HL-60 (cell line): Measurements from ENCODE around the gene DYNC1I1.

Experiments
- GABPA ChIP-seq: IDR thresholded peaks from 2 replicates; pipeline ENCODE4 v1.6.1; 2012; ENCODE audit warnings: low read depth
- POLR2AphosphoS5 ChIP-seq: IDR thresholded peaks from 2 replicates; pipeline ENCODE4 v1.6.1; 2012; ENCODE audit warnings: low read depth
- TF ChIP-seq, protein P1 (sequence below): IDR thresholded peaks from one replicate; pipeline ENCODE4 v1.5.1; 2011; ENCODE audit warnings: low read length, control low read depth, inconsistent platforms; ENCODE audit not compliant: insufficient read depth
- TF ChIP-seq, protein P2 (sequence below): IDR thresholded peaks from 2 replicates; pipeline ENCODE4 v1.6.1; 2012; ENCODE audit warnings: low read depth; ENCODE audit not compliant: insufficient replicate concordance

DNA sequence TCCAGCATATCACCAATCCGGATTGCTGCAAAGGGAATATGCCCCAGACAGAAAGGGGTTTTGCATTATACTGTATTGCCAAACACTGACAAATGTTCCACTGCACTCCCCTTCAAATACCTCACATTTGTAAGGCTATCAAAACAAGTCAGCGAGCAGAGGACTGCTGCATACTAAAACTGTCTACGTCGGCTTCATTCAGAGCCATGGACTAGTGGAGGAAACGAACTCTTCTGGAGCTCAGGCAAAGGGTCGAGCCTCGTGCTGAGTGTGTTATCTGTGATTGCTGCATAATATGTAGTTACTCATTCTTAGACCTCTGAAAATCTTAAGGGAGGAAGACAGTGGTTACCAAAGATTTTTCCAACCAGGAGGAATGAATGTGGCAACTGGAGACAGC is 200.2 kb downstream of the DYNC1I1 start:
- TF ChIP-seq, protein P1, sequence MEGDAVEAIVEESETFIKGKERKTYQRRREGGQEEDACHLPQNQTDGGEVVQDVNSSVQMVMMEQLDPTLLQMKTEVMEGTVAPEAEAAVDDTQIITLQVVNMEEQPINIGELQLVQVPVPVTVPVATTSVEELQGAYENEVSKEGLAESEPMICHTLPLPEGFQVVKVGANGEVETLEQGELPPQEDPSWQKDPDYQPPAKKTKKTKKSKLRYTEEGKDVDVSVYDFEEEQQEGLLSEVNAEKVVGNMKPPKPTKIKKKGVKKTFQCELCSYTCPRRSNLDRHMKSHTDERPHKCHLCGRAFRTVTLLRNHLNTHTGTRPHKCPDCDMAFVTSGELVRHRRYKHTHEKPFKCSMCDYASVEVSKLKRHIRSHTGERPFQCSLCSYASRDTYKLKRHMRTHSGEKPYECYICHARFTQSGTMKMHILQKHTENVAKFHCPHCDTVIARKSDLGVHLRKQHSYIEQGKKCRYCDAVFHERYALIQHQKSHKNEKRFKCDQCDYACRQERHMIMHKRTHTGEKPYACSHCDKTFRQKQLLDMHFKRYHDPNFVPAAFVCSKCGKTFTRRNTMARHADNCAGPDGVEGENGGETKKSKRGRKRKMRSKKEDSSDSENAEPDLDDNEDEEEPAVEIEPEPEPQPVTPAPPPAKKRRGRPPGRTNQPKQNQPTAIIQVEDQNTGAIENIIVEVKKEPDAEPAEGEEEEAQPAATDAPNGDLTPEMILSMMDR, result no peak
- no peak for TF ChIP-seq GABPA
- no peak for TF ChIP-seq POLR2AphosphoS5
- TF ChIP-seq, protein P2, sequence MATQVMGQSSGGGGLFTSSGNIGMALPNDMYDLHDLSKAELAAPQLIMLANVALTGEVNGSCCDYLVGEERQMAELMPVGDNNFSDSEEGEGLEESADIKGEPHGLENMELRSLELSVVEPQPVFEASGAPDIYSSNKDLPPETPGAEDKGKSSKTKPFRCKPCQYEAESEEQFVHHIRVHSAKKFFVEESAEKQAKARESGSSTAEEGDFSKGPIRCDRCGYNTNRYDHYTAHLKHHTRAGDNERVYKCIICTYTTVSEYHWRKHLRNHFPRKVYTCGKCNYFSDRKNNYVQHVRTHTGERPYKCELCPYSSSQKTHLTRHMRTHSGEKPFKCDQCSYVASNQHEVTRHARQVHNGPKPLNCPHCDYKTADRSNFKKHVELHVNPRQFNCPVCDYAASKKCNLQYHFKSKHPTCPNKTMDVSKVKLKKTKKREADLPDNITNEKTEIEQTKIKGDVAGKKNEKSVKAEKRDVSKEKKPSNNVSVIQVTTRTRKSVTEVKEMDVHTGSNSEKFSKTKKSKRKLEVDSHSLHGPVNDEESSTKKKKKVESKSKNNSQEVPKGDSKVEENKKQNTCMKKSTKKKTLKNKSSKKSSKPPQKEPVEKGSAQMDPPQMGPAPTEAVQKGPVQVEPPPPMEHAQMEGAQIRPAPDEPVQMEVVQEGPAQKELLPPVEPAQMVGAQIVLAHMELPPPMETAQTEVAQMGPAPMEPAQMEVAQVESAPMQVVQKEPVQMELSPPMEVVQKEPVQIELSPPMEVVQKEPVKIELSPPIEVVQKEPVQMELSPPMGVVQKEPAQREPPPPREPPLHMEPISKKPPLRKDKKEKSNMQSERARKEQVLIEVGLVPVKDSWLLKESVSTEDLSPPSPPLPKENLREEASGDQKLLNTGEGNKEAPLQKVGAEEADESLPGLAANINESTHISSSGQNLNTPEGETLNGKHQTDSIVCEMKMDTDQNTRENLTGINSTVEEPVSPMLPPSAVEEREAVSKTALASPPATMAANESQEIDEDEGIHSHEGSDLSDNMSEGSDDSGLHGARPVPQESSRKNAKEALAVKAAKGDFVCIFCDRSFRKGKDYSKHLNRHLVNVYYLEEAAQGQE, result no peak
